Inflammatory macrophage treated with lipopolysaccharide for 4 hours (primary cell): ENCODE data around the gene LGR6.
A peak's percentile ranks its signal among the peaks of the same experiment; 100 is the strongest.
"Not testable (repeated sequence)": the region's sequence is repeated elsewhere in the genome, so short reads cannot be mapped to it uniquely, and the experiment has no call there.

ENCODE experiments used
- DNase-seq: peaks from one replicate; pipeline ENCODE4 v3.0.0-alpha.2; 2020

LGR6 gene

GRCh38 chr1:202193614-202194327 lies at the start of gene LGR6:
Gene LGR6 (plus strand): TSS chr1:202193799. CDS start chr1:202193990, 191 bp downstream.
- DNase-seq: no peak

- peak; percentile 64 for DNase-seq
Measured at GRCh38 chr1:202144402-202145067, 49.1 kb upstream of the LGR6 start, which contains the start of gene ARL8A. Gene ARL8A (minus strand): TSS chr1:202144737. CDS start chr1:202144572, 165 bp downstream.

DNA sequence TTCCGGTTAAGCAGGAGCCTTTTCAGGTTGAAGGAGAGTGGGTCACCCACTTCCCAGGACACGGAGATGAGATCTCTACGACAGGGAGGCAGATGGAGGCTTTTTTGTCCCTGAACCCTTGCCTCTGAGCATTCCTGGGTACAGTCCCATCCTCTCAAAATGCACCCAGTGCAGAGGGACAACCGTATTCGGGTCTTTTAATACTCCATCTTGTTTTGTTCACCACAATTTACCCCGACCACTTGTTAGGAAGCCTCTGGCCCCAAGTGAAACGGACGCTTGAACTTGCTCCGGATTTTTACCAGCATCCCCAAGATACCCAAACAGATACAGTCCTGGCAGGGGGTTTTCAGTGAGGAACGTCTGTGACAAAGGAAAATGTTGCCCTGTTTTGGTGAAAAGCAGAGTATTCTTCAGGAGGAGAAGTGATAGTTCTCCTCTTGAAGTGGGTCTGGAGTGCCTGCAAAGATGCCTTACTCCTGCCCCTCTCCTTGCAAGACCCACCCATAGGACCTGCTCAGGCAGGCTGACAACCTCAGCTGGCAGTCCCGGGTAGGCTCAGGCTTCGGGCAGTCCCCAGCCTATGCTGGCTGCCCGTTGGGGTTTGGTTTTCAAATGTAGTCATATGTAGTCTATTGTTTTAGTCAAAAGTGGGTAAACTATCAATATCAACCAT lies 48.4 kb upstream of the LGR6 start:
- DNase-seq: no peak

DNA sequence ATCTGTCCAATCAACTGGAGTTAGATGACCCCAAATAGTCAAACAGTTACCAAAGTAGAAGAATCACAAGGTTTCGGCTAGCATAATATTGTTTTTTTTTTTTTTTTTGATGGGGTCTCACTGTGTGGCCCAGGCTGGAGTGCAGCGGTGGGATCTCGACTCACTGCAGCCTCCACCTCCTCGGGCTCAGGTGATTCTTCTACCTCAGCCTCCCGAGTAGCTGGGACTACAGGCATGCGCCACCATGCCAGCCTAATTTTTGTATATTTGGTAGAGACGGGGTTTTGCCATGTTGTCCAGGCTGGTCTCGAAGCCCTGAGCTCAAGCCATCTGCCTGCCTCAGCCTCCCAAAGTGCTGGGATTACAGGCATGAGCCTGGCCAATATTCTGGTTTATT lies 47.9 kb upstream of the LGR6 start:
- not testable (repeated sequence) for DNase-seq

- no peak for DNase-seq
Measured at GRCh38 chr1:202146279-202146678, 47.3 kb upstream of the LGR6 start.

DNA sequence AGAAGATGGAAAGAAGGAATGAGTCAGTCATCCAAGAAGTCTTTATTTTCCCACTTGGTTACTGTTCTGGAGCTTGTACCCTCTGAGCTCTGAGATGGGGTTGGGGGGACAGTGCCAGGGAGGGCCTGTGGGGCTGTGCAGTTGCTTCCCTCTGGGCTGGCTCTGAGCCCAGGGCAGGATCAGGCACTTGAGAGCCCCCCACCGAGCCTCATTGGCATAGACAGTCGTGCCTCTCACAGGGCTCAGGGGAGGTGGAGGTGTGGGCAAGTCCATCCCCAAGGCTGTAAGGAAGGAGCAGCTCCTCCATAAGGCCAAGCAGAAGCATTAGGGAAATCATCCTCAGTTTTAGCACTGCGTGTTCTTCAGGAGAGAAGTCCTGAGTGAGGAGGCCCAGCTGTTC lies 46.6 kb upstream of the LGR6 start:
- DNase-seq: no peak

GRCh38 chr1:202148391-202148790 lies 45.2 kb upstream of the LGR6 start:
- DNase-seq: no peak

DNA sequence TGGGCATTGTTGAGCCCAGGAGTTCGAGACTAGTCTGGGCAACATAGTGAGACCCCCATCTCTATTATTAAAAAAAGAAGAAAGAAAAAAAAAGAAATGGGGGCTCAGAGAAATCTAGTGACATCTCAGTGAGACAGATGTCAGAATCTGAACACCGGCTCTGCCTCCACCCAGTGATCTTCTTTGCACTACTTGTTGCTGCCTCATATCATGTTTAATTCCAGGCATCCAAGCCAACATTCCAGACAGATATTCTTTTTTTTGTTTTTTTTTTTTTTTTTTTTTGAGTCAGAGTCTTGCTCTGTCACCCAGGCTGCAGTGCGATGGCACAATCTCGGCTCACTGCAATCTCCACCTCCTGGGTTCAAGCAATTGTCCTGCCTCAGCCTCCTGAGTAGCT lies 44.0 kb upstream of the LGR6 start:
- no peak for DNase-seq

DNA sequence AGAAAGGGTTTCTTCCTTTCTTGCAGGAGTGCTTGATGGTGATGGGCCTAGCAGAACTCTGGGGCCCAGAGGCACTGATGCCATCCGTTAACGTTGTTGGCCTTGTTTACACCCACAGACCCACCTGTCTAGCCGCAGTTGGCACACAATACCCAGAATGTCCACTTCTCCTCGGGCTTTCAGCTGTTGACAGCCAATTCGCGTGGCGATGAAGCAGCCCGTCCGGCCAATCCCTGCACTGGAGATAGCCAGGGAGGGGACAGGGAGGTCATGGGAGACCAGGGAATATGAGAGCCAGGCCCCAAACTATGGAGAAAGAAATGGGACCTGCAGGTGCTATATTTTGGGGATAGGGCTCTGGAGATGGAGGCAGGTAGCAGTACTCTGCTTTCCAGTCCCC lies 43.4 kb upstream of the LGR6 start:
- no peak for DNase-seq

DNA sequence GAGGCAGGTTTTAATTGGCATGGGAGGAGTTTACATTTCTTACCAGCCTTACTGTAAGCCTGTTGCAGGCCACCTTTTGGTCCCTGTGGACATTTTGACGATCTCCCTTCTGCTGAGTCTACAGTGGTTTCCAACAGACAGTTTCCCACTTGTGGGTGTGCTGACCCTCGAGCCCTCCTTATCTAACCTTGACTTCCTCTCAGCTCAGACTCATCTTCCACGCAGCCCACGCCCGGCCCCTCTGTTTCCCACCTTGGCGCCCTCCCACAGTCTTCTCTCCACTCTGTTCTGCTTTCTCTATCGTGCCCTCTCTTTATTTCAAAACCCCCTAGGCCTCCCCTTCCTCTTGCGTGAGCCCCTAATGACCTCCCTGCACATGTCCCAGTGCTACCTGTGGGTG lies 43.0 kb upstream of the LGR6 start:
- DNase-seq: no peak

DNA sequence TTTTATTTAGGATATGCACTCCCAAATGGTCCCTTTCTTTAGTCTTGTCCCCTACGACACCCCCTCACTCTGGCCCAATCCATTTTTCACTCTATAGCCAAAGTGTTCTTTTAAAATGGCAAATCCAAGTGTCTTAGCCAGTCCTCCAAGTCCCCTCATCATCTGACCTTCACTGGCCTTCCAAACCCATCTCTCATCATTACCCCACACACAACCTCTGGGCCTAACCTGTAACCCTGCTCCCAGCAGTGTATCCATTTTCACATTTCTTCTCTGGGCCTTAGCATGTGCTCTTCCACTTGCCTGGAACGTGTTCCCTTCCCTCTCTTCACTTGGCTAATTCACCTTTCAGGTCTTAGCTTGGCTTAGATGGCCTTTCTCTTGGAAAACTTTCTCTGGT lies 42.6 kb upstream of the LGR6 start:
- no peak for DNase-seq

DNA sequence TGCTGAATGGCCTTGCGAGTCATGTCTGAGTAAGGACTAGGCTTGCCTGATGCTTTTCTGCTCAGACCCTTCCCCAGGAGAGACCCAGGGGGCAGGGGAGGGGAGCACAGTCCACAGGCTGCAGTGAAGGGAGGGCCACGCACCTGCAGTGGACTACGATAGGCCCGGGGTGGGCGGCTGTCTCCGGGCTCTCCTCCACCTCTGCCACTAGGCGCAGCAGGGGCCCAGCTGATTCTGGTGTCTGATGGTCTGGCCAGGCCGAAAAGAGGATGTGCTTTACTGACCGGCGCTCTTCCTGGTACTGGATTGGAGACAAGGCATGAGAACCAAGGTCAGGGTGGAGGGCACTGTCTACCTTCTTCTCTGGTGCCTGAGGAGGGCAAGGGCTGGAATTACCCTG lies 41.2 kb upstream of the LGR6 start:
- DNase-seq: no peak

DNA sequence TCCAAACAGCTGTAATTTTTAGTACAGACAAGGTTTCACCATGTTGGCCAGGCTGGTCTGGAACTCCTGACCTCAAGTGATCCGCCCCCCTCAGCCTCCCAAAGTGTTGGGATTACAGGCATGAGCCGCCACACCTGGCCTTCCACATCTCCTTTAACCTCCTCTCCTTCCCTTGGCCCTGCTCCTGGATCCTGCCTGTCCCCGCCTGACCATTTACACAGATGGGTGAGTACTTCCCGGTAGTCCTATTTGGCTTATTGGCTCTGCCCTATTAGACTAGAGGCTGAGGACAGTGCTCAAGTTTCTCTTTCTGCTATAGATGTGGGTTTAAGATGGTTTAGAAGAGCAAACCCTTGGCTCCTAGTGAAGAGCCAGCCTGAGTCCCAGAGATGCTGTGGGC lies 40.3 kb upstream of the LGR6 start:
- no peak for DNase-seq

DNA sequence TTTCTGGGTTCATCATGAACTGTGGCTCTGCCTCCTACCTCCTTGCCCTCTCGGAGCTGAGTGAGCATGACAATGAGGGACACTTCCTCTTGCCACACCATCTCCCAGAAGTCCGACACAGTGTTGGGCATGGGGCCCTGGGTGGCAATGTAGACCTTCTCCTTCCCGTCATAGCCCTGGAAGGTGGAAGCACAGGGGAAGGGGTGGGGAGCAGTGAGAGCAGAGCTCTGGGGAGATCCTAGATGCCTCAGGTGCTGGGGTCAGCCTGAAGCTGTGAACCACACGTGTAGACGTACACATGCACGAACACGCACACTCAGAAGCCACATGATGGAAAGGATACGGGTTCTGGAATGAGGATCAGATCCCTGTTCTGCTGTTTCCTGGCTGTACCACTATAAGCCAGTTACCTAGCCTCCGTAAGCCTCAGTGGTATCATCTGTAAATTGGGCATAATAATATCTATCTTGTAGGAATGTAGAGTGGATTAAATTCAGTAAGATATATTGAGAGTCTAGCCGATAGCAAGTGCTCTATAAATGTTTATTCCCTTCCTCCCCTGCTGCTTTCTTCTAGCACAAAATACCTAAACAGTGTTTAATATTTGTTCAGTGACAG lies 39.3 kb upstream of the LGR6 start:
- no peak for DNase-seq

DNA sequence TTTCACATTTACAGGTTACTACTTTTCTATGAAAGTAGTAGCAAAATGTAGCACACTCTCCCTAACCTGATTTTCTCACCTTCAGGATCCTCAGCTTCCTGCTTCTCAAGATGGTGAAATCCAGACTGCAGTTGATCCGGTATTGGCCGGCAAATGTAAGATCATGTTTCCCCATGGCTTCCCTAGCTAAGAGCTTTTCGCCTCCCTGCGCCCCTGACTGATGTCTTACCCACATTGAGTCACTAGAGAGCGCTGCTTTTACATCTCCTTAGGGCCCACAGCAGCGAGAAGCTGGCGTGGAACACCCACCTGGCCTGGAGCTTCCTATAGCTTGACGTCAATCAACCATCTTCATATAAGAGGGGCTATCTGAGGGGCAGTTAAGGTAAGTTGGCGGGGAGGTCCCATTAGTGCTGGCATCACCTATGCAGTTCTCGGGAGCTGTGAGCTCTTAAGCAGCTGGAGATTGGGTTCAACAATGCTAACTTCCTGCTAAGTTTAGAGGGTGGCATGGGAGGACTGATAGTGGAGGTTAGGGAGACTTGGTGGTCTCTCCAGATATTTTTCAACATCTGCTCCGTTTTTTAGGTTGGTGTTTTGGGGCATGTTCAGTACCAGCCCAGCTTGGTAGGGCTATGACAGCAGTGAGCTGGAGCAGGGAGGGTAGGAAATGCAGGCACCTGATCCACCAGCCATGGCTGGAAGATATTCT lies 38.7 kb upstream of the LGR6 start:
- DNase-seq: peak; percentile 54

DNA sequence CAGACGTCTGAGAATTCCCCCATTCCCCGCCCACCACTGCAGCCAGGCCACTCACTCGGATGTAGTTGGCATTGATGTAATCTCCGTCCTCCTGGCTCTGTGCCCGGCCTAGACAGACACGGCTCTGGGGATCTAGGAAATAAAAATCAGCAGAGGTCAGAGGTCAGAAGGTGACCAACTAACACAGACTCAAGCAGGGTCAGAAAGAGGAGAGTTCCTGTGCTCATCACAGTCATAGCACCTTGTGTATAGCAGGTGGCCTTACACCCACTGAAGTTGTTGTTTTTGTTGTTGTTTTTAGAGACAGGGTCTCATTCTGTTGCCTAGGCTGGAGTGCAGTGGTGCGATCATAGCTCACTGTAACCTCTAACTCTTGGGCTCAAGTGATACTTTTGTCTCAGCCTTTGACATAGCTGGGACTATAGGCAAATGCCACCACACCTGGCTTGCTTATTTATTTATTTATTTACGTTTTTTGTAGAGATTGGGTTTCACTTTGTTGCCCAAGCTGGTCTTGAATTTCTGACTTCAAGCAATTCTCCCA lies 38.0 kb upstream of the LGR6 start:
- peak; percentile 93 for DNase-seq

DNA sequence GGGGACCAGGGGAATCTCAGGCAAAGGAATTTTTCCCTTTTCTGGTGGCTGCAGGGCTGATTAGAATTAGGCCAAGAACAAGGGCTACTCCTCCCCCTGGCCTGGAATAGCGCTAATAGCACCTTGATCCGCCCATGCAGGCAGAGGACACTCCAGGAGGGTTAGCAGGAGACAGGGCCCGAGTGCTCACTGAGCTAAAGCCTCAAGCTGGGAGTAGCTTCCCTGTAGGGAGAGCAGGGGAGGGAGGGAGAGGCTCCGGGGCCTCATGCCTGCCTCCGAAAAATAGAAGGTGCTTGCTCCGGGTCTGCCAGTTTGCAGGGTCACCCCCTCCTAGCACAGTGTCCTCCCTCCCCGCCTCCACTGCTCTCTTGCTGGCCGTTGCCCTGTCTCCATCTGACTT lies 37.0 kb upstream of the LGR6 start:
- no peak for DNase-seq

- DNase-seq: no peak
Measured at GRCh38 chr1:202157945-202158344, 35.7 kb upstream of the LGR6 start.

GRCh38 chr1:202158810-202159533 lies 34.6 kb upstream of the LGR6 start:
- DNase-seq: no peak

- DNase-seq: peak; percentile 48
Measured at GRCh38 chr1:202159534-202160371, 33.8 kb upstream of the LGR6 start.

- DNase-seq: peak; percentile 80
Measured at GRCh38 chr1:202160377-202160940, 33.1 kb upstream of the LGR6 start, which contains the start of gene PTPN7. Gene PTPN7 (minus strand): TSS chr1:202160602. CDS start chr1:202159402, 1,200 bp downstream.
